Measurements from ENCODE around the gene TMEM255B. TPM values are rescaled to one million over a fixed set of nuclear protein-coding genes. Genes with fewer than 3 reads are reported as not detected.

TMEM255B gene
- total and polyA plus RNA-seq, 9 donors, result 0.60 to 18.6 (median 7.9) TPM

- intact Hi-C loops (cut with DNase I), result no loop called here
- Histone ChIP-seq H3K27me3 (no peaks in the 10 kb centered on the region), H3K4me1 (ENCODE audit: insufficient read depth) (no peaks in the 10 kb centered on the region), H3K27ac (no peak overlapping the region), H3K4me3 (no peak overlapping the region), H3K9me3 (no peaks in the 10 kb centered on the region), H3K36me3 (no peaks in the 10 kb centered on the region)
- WGBS, 3 donors, result 82 to 90% (median 84%) methylated on average over 17 to 22 of the region's 22 CpGs
- DNase-seq, result no peak
- TF ChIP-seq CTCF (IDR thresholded peaks at IDR 0.05), result no peak
These were observed 19.3 kb upstream of the TMEM255B start for GRCh38 chr13:113739527-113740285.

GRCh38 chr13:113740286-113740556 is 18.8 kb upstream of the TMEM255B start:
- no peaks in the 10 kb centered on the region for H3K36me3 ChIP-seq
- no peak for TF ChIP-seq POLR2A (IDR thresholded peaks at IDR 0.05)
- no peak for TF ChIP-seq EP300 (IDR thresholded peaks at IDR 0.05)
- TF ChIP-seq CTCF (IDR thresholded peaks at IDR 0.05), result no peak
- no peaks in the 10 kb centered on the region for H3K9me3 ChIP-seq
- intact Hi-C loops (cut with DNase I), result no loop called here
- H3K4me1 ChIP-seq (ENCODE audit: insufficient read depth), result no peaks in the 10 kb centered on the region
- 76 to 85% (median 79%) methylated on average over 9 of the region's 9 CpGs for WGBS, 3 donors
- H3K27me3 ChIP-seq, result no peaks in the 10 kb centered on the region
- DNase-seq, result no peak
- H3K27ac ChIP-seq, result no peak overlapping the region
- no peak overlapping the region for H3K4me3 ChIP-seq

GRCh38 chr13:113740661-113741060 is 18.4 kb upstream of the TMEM255B start:
- 73 to 85% (median 81%) methylated on average over 16 of the region's 16 CpGs for WGBS, 3 donors
- TF ChIP-seq EP300 (IDR thresholded peaks at IDR 0.05), result no peak
- TF ChIP-seq CTCF (IDR thresholded peaks at IDR 0.05), result no peak
- no peak for TF ChIP-seq POLR2A (IDR thresholded peaks at IDR 0.05)
- no peak for DNase-seq
- no peaks in the 10 kb centered on the region for H3K9me3 ChIP-seq
- no peaks in the 10 kb centered on the region for H3K36me3 ChIP-seq
- no peaks in the 10 kb centered on the region for H3K27me3 ChIP-seq
- H3K4me3 ChIP-seq, result no peak overlapping the region
- no peaks in the 10 kb centered on the region for H3K4me1 ChIP-seq (ENCODE audit: insufficient read depth)
- no peak overlapping the region for H3K27ac ChIP-seq
- intact Hi-C loops (cut with DNase I), result no loop called here

GRCh38 chr13:113741191-113741668 is 17.8 kb upstream of the TMEM255B start:
- WGBS, 3 donors, result 60 to 72% (median 66%) methylated on average over 15 of the region's 15 CpGs
- intact Hi-C loops (cut with DNase I), result no loop called here

More at GRCh38 chr13:113741191-113741668, 17.8 kb upstream of the TMEM255B start:
- no peaks in the 10 kb centered on the region for H3K27me3 ChIP-seq
- H3K4me1 ChIP-seq (ENCODE audit: insufficient read depth), result no peaks in the 10 kb centered on the region
- H3K9me3 ChIP-seq, result no peaks in the 10 kb centered on the region
- no peak for TF ChIP-seq EP300 (IDR thresholded peaks at IDR 0.05)
- TF ChIP-seq CTCF (IDR thresholded peaks at IDR 0.05), result no peak
- TF ChIP-seq POLR2A (IDR thresholded peaks at IDR 0.05), result no peak
- H3K27ac ChIP-seq, result no peak overlapping the region
- no peaks in the 10 kb centered on the region for H3K36me3 ChIP-seq
- DNase-seq, result no peak
- no peak overlapping the region for H3K4me3 ChIP-seq
